GM23338 (cell line): ENCODE data around the gene CRKL.

ENCODE experiments used
- CTCF ChIP-seq, 2 experiments: fragments of 200-600 bp in 1 of 2; sonication (generic) in 1 of 2; conservative IDR thresholded peaks; 2 replicates each; pipeline versions ENCODE4 v1.5.1 to v1.6.1; 2016 to 2017; ENCODE audit warnings: antibody characterized with exemption in 2 of 2, low read depth in 2 of 2, mild to moderate bottlenecking in 2 of 2, moderate library complexity in 1 of 2
- POLR2AphosphoS5 ChIP-seq: IDR thresholded peaks from 2 replicates; pipeline ENCODE4 v1.6.1; 2016; ENCODE audit warnings: antibody characterized with exemption, low read depth

- TF ChIP-seq CTCF (conservative IDR thresholded peaks at IDR 0.05; ENCODE audit: low read depth in 2 of 2) (no peak), POLR2AphosphoS5 (no peak)
Observed at GRCh38 chr22:20881231-20881630, 36.0 kb upstream of the CRKL start.
